Measurements from ENCODE around the gene LATS2.

DNA sequence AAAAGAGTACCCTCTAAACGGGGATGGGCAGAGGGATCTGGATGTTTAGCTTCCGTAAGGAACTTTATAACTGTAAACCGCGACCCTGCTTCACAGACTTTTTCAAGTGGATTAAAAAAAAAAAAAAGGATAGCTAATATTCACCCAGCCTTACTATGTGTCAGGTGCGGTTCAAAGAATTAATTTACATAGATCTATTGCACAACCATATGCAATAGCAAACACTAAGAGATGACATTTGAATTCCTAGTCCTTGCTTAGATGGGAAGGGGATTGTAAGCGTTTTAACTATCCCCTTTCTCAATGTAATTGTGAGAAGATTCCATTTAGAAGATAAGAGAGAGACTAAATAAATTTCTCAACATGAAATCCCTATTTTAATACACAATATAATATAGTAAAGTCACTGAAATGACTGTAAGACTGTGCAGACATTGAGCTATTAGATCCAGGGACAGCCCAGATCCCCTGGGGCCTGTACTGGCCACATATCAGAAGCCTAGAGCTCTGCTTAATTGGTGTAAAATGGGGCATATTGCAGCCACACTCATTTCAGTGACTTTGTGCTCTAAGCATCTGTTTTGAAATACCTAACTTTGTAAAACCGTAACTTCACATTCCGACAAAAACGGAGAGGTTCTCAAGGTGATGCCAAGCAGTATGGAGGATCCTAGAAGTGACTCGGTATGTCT lies 13.6 kb downstream of the LATS2 start:
- TF ChIP-seq, protein P1, sequence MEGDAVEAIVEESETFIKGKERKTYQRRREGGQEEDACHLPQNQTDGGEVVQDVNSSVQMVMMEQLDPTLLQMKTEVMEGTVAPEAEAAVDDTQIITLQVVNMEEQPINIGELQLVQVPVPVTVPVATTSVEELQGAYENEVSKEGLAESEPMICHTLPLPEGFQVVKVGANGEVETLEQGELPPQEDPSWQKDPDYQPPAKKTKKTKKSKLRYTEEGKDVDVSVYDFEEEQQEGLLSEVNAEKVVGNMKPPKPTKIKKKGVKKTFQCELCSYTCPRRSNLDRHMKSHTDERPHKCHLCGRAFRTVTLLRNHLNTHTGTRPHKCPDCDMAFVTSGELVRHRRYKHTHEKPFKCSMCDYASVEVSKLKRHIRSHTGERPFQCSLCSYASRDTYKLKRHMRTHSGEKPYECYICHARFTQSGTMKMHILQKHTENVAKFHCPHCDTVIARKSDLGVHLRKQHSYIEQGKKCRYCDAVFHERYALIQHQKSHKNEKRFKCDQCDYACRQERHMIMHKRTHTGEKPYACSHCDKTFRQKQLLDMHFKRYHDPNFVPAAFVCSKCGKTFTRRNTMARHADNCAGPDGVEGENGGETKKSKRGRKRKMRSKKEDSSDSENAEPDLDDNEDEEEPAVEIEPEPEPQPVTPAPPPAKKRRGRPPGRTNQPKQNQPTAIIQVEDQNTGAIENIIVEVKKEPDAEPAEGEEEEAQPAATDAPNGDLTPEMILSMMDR (IDR thresholded peaks at IDR 0.05): no peak
- TF ChIP-seq POLR2A (IDR thresholded peaks at IDR 0.05): no peak
- no peak for TF ChIP-seq POLR2AphosphoS5 (IDR thresholded peaks at IDR 0.05)
